GM12878 (cell line): ENCODE data around the gene ASB10. TPM values are rescaled to one million over a fixed set of nuclear protein-coding genes. Genes with fewer than 3 reads are reported as not detected.

ENCODE experiments used
- ATAC-seq: fragments of 200-7000 bp; cut with Tn5 transposase; 3 replicates; pipeline ENCODE4 v1.9.1; 2020; ENCODE audit warnings: mild to moderate bottlenecking, moderate library complexity
- BruUV-seq: library from RNA; stranded (reverse); fragments of 400-500 nt; replicated peaks from 2 replicates; lab custom pipeline; 2021; lab: Mats Ljungman, UMichigan
- CTCF ChIA-PET: fragments of 300-600 bp; sonication (Branson Sonifier 250); formaldehyde crosslinking; extraction: SDS; loops from one replicate; lab custom pipeline; 2021; ENCODE audit warnings: inconsistent platforms; lab: Yijun Ruan, JAX
- POLR2A ChIA-PET: fragments of 350-600 bp; formaldehyde crosslinking; extraction: SDS; loops from one replicate; lab custom pipeline; 2021; ENCODE audit warnings: inconsistent platforms; lab: Charles Lee
- RAD21 ChIA-PET: fragments of 300-600 bp; sonication (Branson Sonifier 250); formaldehyde crosslinking; loops from one replicate; lab custom pipeline; 2023; ENCODE audit warnings: antibody characterized with exemption; ENCODE audit not compliant: unreplicated experiment; lab: Charles Lee
- SMC1A ChIA-PET: fragments of 300-600 bp; sonication (Branson Sonifier 250); formaldehyde crosslinking; loops from one replicate; lab custom pipeline; 2023; ENCODE audit not compliant: unreplicated experiment, uncharacterized antibody; lab: Charles Lee
- DNase-seq: peaks from one replicate; pipeline ENCODE4 v3.0.0-alpha.2; 2011; ENCODE audit warnings: low read depth, low spot score
- FAIRE-seq: peaks from 3 replicates; lab custom pipeline; 2011; peaks lifted over from hg19 to GRCh38; lab: Jason Lieb, UNC
- H2AFZ ChIP-seq: 2 replicates; pipeline ENCODE4 v1.6.0; 2011; ENCODE audit warnings: low read depth, low read length, control low read depth; ENCODE audit not compliant: control insufficient read depth
- H3K27ac ChIP-seq: 2 replicates; pipeline ENCODE4 v1.5.1; 2011; ENCODE audit warnings: control low read depth; ENCODE audit not compliant: control insufficient read depth, insufficient read depth
- H3K27me3 ChIP-seq, 2 experiments: replicated peaks in 1 of 2; 2 replicates each; pipeline versions ENCODE4 v1.6.0 to v1.6.1; 2011; ENCODE audit warnings: low read length in 1 of 2; ENCODE audit not compliant: control insufficient read depth in 2 of 2, insufficient read depth in 2 of 2
- H3K36me3 ChIP-seq, 2 experiments: 2 replicates each; pipeline ENCODE4 v1.5.1; 2011; ENCODE audit warnings: low read length in 1 of 2; ENCODE audit not compliant: control insufficient read depth in 2 of 2, insufficient read depth in 2 of 2
- H3K4me1 ChIP-seq: 2 replicates; pipeline ENCODE4 v1.6.1; 2011; ENCODE audit warnings: mild to moderate bottlenecking, low read length, moderate library complexity, mixed read lengths; ENCODE audit not compliant: control insufficient read depth, insufficient read depth
- H3K4me2 ChIP-seq: 2 replicates; pipeline ENCODE4 v1.6.0; 2011; ENCODE audit warnings: control low read depth; ENCODE audit not compliant: control insufficient read depth, insufficient read depth
- H3K4me3 ChIP-seq: fragments of 200-600 bp; sonication (generic); 2 replicates; pipeline ENCODE4 v1.5.1; 2016
- H3K79me2 ChIP-seq: 2 replicates; pipeline ENCODE4 v1.6.0; 2011; ENCODE audit warnings: low read length; ENCODE audit not compliant: control insufficient read depth, insufficient read depth
- H3K9ac ChIP-seq: 2 replicates; pipeline ENCODE4 v1.8.0; 2011; ENCODE audit warnings: low read length, control low read depth, mixed read lengths; ENCODE audit not compliant: control insufficient read depth, insufficient read depth
- H3K9me3 ChIP-seq: replicated peaks from 3 replicates; pipeline ENCODE4 v1.5.1; 2011; ENCODE audit warnings: mild to moderate bottlenecking, low read length; ENCODE audit not compliant: control insufficient read depth, insufficient read depth
- H4K20me1 ChIP-seq: 2 replicates; pipeline ENCODE4 v1.6.0; 2011; ENCODE audit not compliant: control insufficient read depth, insufficient read depth
- CREM ChIP-seq: IDR thresholded peaks from 2 replicates; pipeline ENCODE4 v1.6.1; 2014; ENCODE audit warnings: antibody characterized with exemption, low read depth
- E2F8 ChIP-seq: fragments of 450-650 bp; IDR thresholded peaks from 2 replicates; pipeline ENCODE4 v1.6.1; 2018; ENCODE audit warnings: mild to moderate bottlenecking, low read depth, moderate library complexity; ENCODE audit not compliant: partially characterized antibody
- FOXM1 ChIP-seq: IDR thresholded peaks from 2 replicates; pipeline ENCODE4 v1.6.1; 2012; ENCODE audit warnings: low read depth, mild to moderate bottlenecking, inconsistent platforms, low read length, moderate library complexity
- GABPA ChIP-seq: IDR thresholded peaks from 2 replicates; pipeline ENCODE4 v1.6.1; 2014; ENCODE audit warnings: antibody characterized with exemption, low read depth, mild to moderate bottlenecking, inconsistent platforms
- HDAC2 ChIP-seq: fragments of 200-600 bp; sonication (generic); IDR thresholded peaks from 2 replicates; pipeline ENCODE4 v1.6.1; 2017
- MYC ChIP-seq: IDR thresholded peaks from 2 replicates; pipeline ENCODE4 v1.6.1; 2011; ENCODE audit warnings: mild to moderate bottlenecking, low read length, moderate library complexity, inconsistent platforms; ENCODE audit not compliant: insufficient read depth, insufficient replicate concordance, insufficient read length, severe bottlenecking
- RUNX3 ChIP-seq: IDR thresholded peaks from 2 replicates; pipeline ENCODE4 v1.6.1; 2012; ENCODE audit warnings: low read length, inconsistent platforms
- SMAD1 ChIP-seq: fragments of 450-650 bp; IDR thresholded peaks from 2 replicates; pipeline ENCODE4 v1.6.1; 2018; ENCODE audit warnings: mild to moderate bottlenecking, low read depth; ENCODE audit not compliant: partially characterized antibody
- TARDBP ChIP-seq: IDR thresholded peaks from 2 replicates; pipeline ENCODE4 v1.6.1; 2016; ENCODE audit warnings: borderline replicate concordance
- TCF3 ChIP-seq: IDR thresholded peaks from 2 replicates; pipeline ENCODE4 v1.6.1; 2012; ENCODE audit warnings: low read depth, mild to moderate bottlenecking, low read length, borderline replicate concordance; ENCODE audit not compliant: insufficient read depth
- TCF7 ChIP-seq: IDR thresholded peaks from 2 replicates; pipeline ENCODE4 v1.6.1; 2014; ENCODE audit warnings: antibody characterized with exemption, borderline replicate concordance
- YY1 ChIP-seq: IDR thresholded peaks from 2 replicates; pipeline ENCODE4 v1.6.1; 2011; ENCODE audit warnings: low read depth, mild to moderate bottlenecking, low read length
- ZNF24 ChIP-seq: fragments of 450-650 bp; IDR thresholded peaks from 2 replicates; pipeline ENCODE4 v1.6.1; 2017; ENCODE audit warnings: antibody characterized with exemption, mild to moderate bottlenecking
- WGBS: methylation state at CpG from one replicate; pipeline ENCODE4 v1.1.6; 2016; ENCODE audit warnings: low lambda C conversion rate; ENCODE audit not compliant: insufficient replicate concordance, insufficient coverage; ENCODE audit errors: missing lambda C conversion rate; 5-methylcytosine and 5-hydroxymethylcytosine counted together
- in situ Hi-C: fragments of 300-500 bp; cut with MboI; formaldehyde crosslinking; loops from 9 replicates; pipeline ENCODE4 v1.14.3; 2018; ENCODE audit warnings: mixed read lengths
- intact Hi-C: fragments of 100-400 bp; cut with micrococcal nuclease; formaldehyde crosslinking; loops from one replicate; pipeline ENCODE4 v1.14.2; 2022; ENCODE audit not compliant: unreplicated experiment
- polyA plus RNA-seq, 11 experiments: library from polyadenylated mRNA; depleted of rRNA in 4 of 11; unstranded in 6 of 11; stranded (reverse) in 5 of 11; fragments of >200 nt; fragmentation: Nextera tagmentation in 4 of 11; fragmentation: Illumina TruSeq in 1 of 11; extraction: Ambion mirVana in 4 of 11; extraction: Trizol in 1 of 11; gene quantifications; 1 replicate in 1 of 11; 2 replicates in 10 of 11; pipeline versions ENCODE4 v1.2.1 to v1.2.3, GENCODE V29; 2011 to 2016; ENCODE audit warnings: inconsistent platforms in 2 of 11, missing spikeins in 2 of 11, low read depth in 1 of 11
- total RNA-seq, 4 experiments: library from RNA; depleted of rRNA in 3 of 4; stranded (reverse); fragments of >200 nt in 3 of 4; fragmentation: Illumina TruSeq in 1 of 4; extraction: Trizol in 1 of 4; gene quantifications; 2 replicates each; pipeline versions ENCODE4 v1.2.1 to v1.2.3, GENCODE V29; 2013 to 2021

ASB10 gene
- total and polyA plus RNA-seq, 10 of the 15 experiments (the other 5 are each of a cell fraction or from before 2014, with no cell fraction given): not detected

DNA sequence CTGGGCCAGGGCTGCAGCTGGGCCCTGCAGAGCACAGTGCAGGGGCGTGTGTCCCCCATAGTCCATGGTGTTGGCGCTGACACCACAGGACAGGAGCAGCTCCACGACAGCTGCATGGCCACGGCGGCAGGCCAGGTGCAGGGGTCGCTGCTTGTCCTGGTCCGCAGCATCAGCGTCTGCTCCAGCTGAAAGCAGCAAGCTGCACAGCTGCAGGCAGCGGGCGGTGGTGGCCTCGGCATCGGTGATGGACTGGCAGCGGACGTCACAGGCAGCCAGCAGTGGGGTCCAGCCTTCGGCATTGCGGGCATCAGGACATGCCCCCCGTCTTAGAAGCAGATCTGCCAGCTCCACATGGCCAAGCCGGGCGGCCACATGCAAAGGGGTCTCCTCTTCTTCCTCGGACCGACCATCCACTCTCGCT is 6.0 kb downstream of the ASB10 start:
- Histone ChIP-seq H3K36me3 (no peaks in the 10 kb centered on the region), H3K27ac (no peak overlapping the region), H3K4me3 (no peak overlapping the region), H3K79me2 (no peaks in the 10 kb centered on the region), H3K4me2 (no peak overlapping the region), H3K9me3 (no peaks in the 10 kb centered on the region), H3K4me1 (no peaks in the 10 kb centered on the region), H3K9ac (no peak overlapping the region), H2AFZ (no peak overlapping the region), H3K27me3 (peaks cover 0 to 4% of the 10 kb centered on the region in 2 experiments; a peak in 3 of 4 replicates), H4K20me1 (no peaks in the 10 kb centered on the region; the same call in 1 of the 2 replicates)
- ATAC-seq: no peak
- no peak for FAIRE-seq
- RAD21 ChIA-PET: no interaction called here
- intact Hi-C loops (no loop called here), in situ Hi-C loops (no loop called here)
- CTCF ChIA-PET: no interaction called here
- no TSS peak for BruUV-seq
- no peak for DNase-seq
- TF ChIP-seq FOXM1 (no peak), RUNX3 (no peak), SMAD1 (no peak), E2F8 (no peak), MYC (no peak), CREM (no peak), TCF7 (no peak), ZNF24 (no peak), TARDBP (no peak), GABPA (no peak), HDAC2 (no peak), YY1 (no peak), TCF3 (no peak)
- POLR2A ChIA-PET: no interaction called here
- WGBS: 53% methylated on average over 22 of the region's 22 CpGs
- SMC1A ChIA-PET: no interaction called here
